Measurements from ENCODE around the gene SLIT3.

DNA sequence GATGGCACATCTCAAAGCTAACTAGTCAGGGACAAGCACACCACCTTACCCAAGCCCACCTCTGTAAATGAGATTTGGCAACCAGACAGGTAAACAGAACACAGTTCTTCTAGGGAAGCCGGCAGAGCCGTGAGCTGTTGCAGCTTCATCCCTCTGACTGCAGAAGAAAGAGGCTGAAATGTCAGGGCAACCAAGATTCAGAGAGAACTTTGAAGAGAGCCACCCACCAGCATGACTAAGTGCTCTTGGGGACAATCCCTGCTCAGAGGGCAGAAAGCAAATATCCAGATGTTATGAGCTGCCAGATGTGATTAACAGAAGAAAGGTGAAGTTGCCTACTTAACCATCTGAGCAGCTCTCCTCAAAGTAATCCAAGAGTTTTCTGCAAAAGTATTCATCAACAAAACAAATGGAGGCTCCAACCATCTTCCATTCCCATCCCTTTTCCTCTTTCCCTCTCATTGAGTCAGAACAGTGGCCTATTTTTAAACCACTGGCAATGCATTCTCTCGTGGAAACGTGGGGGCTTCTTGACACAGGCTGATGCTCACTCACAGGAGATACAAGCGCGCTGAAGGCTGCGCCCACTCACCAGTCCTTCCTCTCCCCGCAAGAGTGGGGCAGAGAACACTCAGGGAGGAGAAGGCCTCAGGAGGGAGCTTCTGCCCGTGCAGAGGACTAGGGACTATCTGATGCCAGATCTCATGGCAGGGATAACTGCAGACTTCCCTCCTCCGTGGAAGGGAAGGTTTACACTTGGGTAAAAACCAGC lies 57.1 kb downstream of the SLIT3 start:
- TF ChIP-seq CSDC2 (CRISPR knock-in tag; IDR thresholded peaks at IDR 0.05) (no peak), ZNF565 (CRISPR knock-in tag; conservative IDR thresholded peaks at IDR 0.05; ENCODE audit: low read depth) (no peak)
- TF ChIP-seq, protein P1, sequence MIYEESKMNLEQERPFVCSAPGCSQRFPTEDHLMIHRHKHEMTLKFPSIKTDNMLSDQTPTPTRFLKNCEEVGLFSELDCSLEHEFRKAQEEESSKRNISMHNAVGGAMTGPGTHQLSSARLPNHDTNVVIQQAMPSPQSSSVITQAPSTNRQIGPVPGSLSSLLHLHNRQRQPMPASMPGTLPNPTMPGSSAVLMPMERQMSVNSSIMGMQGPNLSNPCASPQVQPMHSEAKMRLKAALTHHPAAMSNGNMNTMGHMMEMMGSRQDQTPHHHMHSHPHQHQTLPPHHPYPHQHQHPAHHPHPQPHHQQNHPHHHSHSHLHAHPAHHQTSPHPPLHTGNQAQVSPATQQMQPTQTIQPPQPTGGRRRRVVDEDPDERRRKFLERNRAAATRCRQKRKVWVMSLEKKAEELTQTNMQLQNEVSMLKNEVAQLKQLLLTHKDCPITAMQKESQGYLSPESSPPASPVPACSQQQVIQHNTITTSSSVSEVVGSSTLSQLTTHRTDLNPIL (CRISPR knock-in tag; IDR thresholded peaks at IDR 0.05; ENCODE audit: low read depth): no peak
- TF ChIP-seq, protein P2, sequence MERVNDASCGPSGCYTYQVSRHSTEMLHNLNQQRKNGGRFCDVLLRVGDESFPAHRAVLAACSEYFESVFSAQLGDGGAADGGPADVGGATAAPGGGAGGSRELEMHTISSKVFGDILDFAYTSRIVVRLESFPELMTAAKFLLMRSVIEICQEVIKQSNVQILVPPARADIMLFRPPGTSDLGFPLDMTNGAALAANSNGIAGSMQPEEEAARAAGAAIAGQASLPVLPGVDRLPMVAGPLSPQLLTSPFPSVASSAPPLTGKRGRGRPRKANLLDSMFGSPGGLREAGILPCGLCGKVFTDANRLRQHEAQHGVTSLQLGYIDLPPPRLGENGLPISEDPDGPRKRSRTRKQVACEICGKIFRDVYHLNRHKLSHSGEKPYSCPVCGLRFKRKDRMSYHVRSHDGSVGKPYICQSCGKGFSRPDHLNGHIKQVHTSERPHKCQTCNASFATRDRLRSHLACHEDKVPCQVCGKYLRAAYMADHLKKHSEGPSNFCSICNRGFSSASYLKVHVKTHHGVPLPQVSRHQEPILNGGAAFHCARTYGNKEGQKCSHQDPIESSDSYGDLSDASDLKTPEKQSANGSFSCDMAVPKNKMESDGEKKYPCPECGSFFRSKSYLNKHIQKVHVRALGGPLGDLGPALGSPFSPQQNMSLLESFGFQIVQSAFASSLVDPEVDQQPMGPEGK (CRISPR knock-in tag; IDR thresholded peaks at IDR 0.05; ENCODE audit: borderline replicate concordance): no peak

Data from SK-N-SH treated with all-trans-retinoic acid at 6 μM for 48 hours (cell line).